ENCODE data around the gene DSCAML1.
"Not testable (repeated sequence)": the region's sequence is repeated elsewhere in the genome, so short reads cannot be mapped to it uniquely, and the experiment has no call there.

The DSCAML1 gene

DNA sequence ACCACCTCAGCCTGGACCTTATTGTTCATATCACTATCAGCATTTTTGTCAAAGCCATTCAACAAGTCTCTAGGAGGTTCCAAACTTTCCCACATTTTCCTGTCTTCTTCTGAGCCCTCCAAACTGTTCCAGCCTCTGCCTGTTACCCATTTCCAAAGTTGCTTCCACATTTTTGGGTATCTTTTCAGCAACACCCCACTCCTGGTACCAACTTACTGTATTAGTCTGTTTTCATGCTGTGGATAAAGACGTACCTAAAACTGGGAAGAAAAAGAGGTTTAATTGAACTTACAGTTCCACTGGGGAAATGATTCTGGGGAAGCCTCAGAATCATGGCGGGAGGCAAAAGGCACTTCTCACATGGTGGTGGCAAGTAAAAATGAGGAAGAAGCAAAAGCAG is 391.1 kb downstream of the DSCAML1 start:
- DNase-seq (ENCODE audit: low read depth in 2 of 2): not testable (repeated sequence)

DNA sequence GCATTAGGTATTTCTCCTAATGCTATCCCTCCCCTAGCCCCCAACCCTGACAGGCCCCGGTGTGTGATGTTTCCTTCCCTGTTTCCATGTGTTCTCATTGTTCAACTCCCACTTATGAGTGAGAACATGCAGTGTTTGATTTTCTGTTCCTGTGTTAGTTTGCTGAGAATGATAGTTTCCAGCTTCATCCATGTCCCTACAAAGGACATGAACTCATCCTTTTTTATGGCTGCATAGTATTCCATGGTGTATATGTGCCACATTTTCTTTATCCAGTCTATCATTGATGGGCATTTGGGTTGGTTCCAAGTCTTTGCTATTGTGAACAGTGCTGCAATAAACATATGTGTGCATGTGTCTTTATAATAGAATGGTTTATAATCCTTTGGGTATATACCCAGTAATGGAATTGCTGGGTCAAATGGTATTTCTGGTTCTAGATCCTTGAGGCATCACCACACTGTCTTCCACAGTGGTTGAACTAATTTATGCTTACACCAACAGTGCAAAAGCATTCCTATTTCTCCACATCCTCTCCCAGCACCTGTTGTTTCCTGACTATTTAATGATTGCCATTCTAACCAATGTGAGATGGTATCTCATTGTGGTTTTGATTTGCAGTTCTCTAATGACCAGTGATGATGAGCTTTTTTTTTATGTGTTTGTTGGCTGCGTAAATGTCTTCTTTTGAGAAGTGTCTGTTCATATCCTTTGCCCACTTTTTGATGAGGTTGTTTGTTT is 397.7 kb downstream of the DSCAML1 start:
- DNase-seq (ENCODE audit: low read depth in 2 of 2): not testable (repeated sequence)

GRCh38 chr11:117398618-117399017 is 398.4 kb downstream of the DSCAML1 start:
- DNase-seq (ENCODE audit: low read depth in 2 of 2): not testable (repeated sequence)

GRCh38 chr11:117396970-117397369 is 400.0 kb downstream of the DSCAML1 start:
- DNase-seq (ENCODE audit: low read depth in 2 of 2): no peak

DNA sequence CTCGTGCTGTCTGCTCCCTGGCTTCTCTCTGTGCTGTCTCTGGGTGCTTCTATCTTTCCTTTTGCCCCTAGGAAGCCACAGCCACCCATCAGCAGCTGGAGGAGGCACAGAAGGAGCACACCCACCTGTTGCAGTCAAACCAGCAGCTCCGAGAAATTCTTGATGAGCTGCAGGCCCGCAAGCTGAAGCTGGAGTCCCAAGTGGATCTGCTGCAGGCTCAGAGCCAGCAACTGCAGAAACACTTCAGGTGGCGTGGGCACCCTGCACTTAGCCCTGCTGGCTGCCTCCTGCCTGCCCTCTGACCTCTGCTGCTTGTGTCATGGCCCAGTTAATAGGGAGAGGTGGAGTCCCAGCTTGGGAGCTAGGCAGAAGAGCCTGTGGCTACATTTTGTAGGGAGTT is 401.5 kb downstream of the DSCAML1 start:
- no peak for DNase-seq (ENCODE audit: low read depth in 2 of 2)

GRCh38 chr11:117394221-117394925 is 402.6 kb downstream of the DSCAML1 start:
- no peak for DNase-seq (ENCODE audit: low read depth in 2 of 2)

DNA sequence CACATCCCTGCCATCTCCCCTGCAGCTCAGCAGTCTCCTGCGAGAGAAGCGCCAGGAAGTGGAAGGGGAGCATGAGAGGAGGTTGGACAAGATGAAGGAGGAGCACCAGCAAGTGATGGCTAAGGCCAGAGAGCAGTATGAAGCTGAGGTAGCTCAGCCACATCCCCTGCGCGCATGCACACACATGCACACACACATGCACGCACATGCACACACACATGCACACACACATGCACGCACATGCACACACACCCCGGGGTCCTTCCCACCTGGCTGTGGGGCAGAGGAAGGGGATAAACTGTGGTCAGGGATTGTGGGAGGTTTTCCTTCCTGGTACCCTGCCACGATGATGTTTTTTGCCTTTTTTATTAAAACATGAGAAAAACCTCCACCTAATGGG is 404.0 kb downstream of the DSCAML1 start:
- no peak for DNase-seq (ENCODE audit: low read depth in 2 of 2)

GRCh38 chr11:117392001-117392690 is 404.9 kb downstream of the DSCAML1 start:
- no peak for DNase-seq (ENCODE audit: low read depth in 2 of 2)

DNA sequence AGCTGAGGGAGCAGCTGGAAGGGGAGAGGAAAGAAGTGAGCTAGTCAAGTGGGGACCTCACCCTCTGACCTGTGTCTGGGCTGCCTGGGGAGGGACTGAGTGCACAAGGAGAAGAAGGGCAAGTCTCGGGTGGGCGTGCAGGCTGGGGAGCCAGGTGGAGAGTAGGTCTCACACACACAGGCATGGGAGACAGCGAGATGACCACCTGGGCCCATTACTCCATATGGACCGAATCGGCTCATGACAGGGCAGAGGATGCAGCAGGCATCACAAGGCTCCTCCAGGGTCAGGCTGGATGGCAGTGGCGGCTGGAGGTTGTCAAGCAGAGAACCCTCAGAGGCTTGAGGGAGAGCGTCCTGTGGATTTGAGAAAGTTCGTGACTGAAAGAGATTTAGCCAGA is 405.8 kb downstream of the DSCAML1 start:
- DNase-seq (ENCODE audit: low read depth in 2 of 2): no peak

- DNase-seq (ENCODE audit: low read depth in 2 of 2): no peak
These were observed 406.3 kb downstream of the DSCAML1 start for GRCh38 chr11:117390743-117391142.

- no peak for DNase-seq (ENCODE audit: low read depth in 2 of 2)
These were observed 408.8 kb downstream of the DSCAML1 start for GRCh38 chr11:117387992-117388755.

- no peak for DNase-seq (ENCODE audit: low read depth in 2 of 2)
These were observed 411.1 kb downstream of the DSCAML1 start for GRCh38 chr11:117385906-117386305.

DNA sequence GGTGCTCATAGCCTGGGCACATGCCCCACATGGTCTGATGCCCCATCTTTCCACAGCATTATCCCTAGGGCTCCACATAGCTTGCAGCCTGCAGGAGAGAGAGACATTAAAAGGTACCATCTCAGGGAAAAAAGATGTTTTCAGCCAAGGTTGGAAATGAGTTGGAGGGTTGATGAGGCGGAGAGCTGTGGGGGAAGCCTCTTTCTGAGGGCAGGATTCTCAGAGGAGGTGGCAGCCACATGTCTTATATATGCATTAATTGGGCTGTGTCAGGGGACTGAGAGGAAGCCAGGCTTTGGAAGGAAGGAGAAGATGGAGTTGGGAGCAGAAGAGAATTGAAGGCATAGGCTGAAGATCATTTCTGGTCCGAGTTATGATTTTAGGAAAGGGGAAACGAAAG is 411.5 kb downstream of the DSCAML1 start:
- no peak for DNase-seq (ENCODE audit: low read depth in 2 of 2)

DNA sequence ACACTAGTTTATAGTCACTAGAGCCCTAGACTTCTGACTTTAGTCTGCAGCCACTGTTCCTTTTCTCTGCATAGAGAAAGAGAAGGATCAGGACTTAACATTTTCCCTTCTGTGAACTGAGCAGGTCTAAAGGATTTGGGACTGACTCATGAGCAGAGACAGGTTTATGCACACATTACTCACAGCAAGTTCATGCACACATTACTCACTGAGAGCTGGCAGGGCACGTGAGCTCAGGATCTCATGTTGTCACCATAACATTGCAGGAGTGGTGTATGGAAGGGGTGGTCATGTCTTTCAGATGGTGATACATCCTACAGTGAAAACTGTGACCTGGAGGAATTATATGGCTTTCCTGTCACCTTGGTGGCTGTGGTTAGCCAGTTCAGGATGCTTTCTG is 413.0 kb downstream of the DSCAML1 start:
- DNase-seq (ENCODE audit: low read depth in 2 of 2): no peak

DNA sequence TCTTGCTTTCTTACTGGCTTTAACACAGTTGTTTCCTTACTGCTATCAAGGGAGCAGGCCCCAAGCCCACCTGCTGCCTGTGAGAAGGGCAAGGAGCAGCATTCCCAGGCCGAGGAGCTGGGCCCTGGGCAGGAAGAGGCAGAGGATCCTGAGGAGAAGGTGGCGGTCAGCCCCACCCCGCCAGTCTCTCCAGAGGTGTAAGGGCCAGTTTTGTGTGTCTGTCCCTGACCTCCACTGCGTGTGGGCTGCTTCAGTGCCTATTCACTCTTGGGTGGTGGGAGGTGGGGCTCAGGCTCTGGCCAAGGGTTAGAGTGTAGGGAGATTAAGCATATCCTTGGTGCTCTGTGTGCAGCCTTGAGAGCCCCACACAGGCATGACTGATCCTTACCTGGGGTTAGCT is 414.3 kb downstream of the DSCAML1 start:
- DNase-seq (ENCODE audit: low read depth in 2 of 2): no peak

DNA sequence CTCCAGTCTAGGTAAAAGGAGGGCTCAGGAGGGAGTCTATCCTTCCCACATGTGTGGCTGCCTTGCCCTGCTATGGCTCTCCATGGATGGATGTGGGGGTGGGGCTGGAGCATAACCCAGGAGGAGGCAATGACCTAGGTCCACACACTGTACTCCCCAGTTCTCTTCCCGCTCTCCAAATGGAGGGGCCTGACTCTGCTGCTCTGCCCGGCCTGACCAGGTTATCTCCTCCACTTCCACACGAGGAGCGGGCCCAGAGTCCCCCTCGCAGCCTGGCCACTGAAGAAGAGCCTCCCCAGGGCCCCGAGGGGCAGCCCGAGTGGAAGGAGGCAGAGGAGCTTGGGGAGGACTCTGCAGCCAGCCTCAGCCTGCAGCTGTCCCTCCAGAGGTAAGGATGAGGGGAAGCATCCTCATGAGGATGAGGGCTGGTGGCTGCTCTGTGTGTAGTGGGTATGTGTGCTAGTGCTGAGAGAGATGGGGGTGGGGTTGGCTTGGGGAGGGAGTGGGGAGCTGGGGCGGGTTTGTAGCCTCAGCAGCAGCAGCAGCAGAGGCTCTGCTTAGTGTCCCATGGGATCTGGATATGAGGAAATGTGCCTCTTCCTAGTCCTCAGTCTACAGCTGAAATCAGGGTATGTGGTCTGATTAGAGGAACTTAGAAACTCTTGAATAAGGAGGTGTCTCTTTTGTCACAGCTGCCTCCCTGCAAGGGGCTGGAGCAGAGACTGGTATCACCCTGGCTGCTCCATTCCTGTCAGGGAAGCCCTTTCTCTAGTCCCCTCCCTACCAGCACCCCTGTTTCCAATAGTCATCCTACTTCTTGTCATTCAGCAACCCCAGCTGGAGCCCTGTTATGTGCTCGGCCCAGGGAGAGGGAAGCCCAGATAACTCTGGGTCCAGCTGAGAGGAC is 415.3 kb downstream of the DSCAML1 start:
- DNase-seq (ENCODE audit: low read depth in 2 of 2): no peak

- no peak for DNase-seq (ENCODE audit: low read depth in 2 of 2)
These were observed 416.3 kb downstream of the DSCAML1 start for GRCh38 chr11:117380676-117381075.

GRCh38 chr11:117378976-117379865 is 417.8 kb downstream of the DSCAML1 start:
- DNase-seq (ENCODE audit: low read depth in 2 of 2): no peak
